H1 (cell line): ENCODE measurements around the gene HTR3A. TPM values are rescaled to one million over a fixed set of nuclear protein-coding genes. Genes with fewer than 3 reads are reported as not detected.

ENCODE experiments used
- CTCF ChIA-PET: fragments of 300-600 bp; sonication (Branson Sonifier 250); formaldehyde crosslinking; loops from one replicate; lab custom pipeline; 2021; ENCODE audit not compliant: partially characterized antibody; lab: Charles Lee
- POLR2A ChIA-PET: fragments of 300-600 bp; sonication (Branson Sonifier 250); formaldehyde crosslinking; loops from one replicate; lab custom pipeline; 2021; ENCODE audit warnings: inconsistent platforms; ENCODE audit not compliant: partially characterized antibody; lab: Charles Lee
- DNase-seq, 2 experiments: peaks; one replicate each; pipeline versions ENCODE4 v3.0.0 to v3.0.0-alpha.2; 2010 to 2022; ENCODE audit warnings: low spot score in 2 of 2, low read depth in 1 of 2, mixed read lengths in 1 of 2
- FAIRE-seq: peaks from 2 replicates; lab custom pipeline; 2011; peaks lifted over from hg19 to GRCh38; lab: Jason Lieb, UNC
- H2AFZ ChIP-seq: 2 replicates; pipeline ENCODE4 v1.8.1; 2012; ENCODE audit warnings: low read length, inconsistent platforms
- H2AK5ac ChIP-seq: 2 replicates; pipeline ENCODE4 v1.6.1; 2013; ENCODE audit warnings: low read depth, low read length
- H2BK120ac ChIP-seq: replicated peaks from 2 replicates; pipeline ENCODE3; 2013; ENCODE audit warnings: low read depth, low read length, inconsistent platforms
- H2BK12ac ChIP-seq: 2 replicates; pipeline ENCODE4 v1.6.1; 2013; ENCODE audit warnings: low read depth, low read length
- H2BK15ac ChIP-seq: 2 replicates; pipeline ENCODE4 v1.6.1; 2013; ENCODE audit warnings: low read length
- H2BK20ac ChIP-seq: 2 replicates; pipeline ENCODE4 v1.6.1; 2013; ENCODE audit warnings: low read length
- H2BK5ac ChIP-seq: 2 replicates; pipeline ENCODE4 v1.6.1; 2013; ENCODE audit warnings: low read depth, low read length
- H3K14ac ChIP-seq: 2 replicates; pipeline ENCODE4 v1.6.1; 2013; ENCODE audit warnings: inconsistent platforms; ENCODE audit not compliant: insufficient read length
- H3K18ac ChIP-seq: 2 replicates; pipeline ENCODE4 v1.6.1; 2013; ENCODE audit warnings: low read length; ENCODE audit errors: extremely low read depth
- H3K23ac ChIP-seq: 2 replicates; pipeline ENCODE4 v1.6.1; 2013; ENCODE audit warnings: inconsistent platforms; ENCODE audit not compliant: insufficient read length
- H3K23me2 ChIP-seq: 2 replicates; pipeline ENCODE4 v1.6.1; 2013; ENCODE audit warnings: low read depth, low read length
- H3K27ac ChIP-seq: 2 replicates; pipeline ENCODE4 v1.6.1; 2011; ENCODE audit warnings: low read depth, low read length, inconsistent platforms
- H3K27me3 ChIP-seq, 4 experiments: replicated peaks in 1 of 4; 1 replicate in 1 of 4; 2 replicates in 3 of 4; pipeline versions ENCODE4 v1.6.1 to v1.8.1; 2011 to 2013; ENCODE audit warnings: low read length in 3 of 4, mild to moderate bottlenecking in 3 of 4, inconsistent platforms in 2 of 4, mixed read lengths in 2 of 4, moderate library complexity in 1 of 4; ENCODE audit not compliant: control insufficient read depth in 3 of 4, insufficient read depth in 3 of 4; ENCODE audit errors: extremely low read depth in 1 of 4
- H3K36me3 ChIP-seq, 4 experiments: 2 replicates each; pipeline versions ENCODE4 v1.6.1 to v1.8.1; 2011 to 2013; ENCODE audit warnings: mild to moderate bottlenecking in 4 of 4, low read length in 3 of 4, moderate library complexity in 2 of 4, control low read depth in 1 of 4, inconsistent platforms in 1 of 4; ENCODE audit not compliant: insufficient read depth in 4 of 4, control insufficient read depth in 2 of 4
- H3K4ac ChIP-seq: replicated peaks from 2 replicates; pipeline ENCODE3; 2013; ENCODE audit warnings: low read length, low read depth, mixed read lengths, inconsistent platforms; ENCODE audit not compliant: insufficient read length
- H3K4me1 ChIP-seq, 4 experiments: replicated peaks in 1 of 4; 1 replicate in 1 of 4; 2 replicates in 3 of 4; pipeline versions ENCODE4 v1.6.1 to v1.8.1; 2011 to 2013; ENCODE audit warnings: low read length in 3 of 4, inconsistent platforms in 2 of 4, mixed read lengths in 1 of 4; ENCODE audit not compliant: insufficient read depth in 4 of 4, control insufficient read depth in 3 of 4
- H3K4me2 ChIP-seq, 2 experiments: 2 replicates each; pipeline versions ENCODE4 v1.6.1 to v1.8.1; 2011 to 2013; ENCODE audit warnings: low read depth in 2 of 2, low read length in 2 of 2, control low read depth in 1 of 2, inconsistent platforms in 1 of 2, mild to moderate bottlenecking in 1 of 2; ENCODE audit not compliant: insufficient read depth in 1 of 2
- H3K4me3 ChIP-seq, 4 experiments: fragments of 200-600, 300-600 bp in 1 of 4; sonication (generic), shearing (Covaris generic), sonication (Bioruptor Twin) in 1 of 4; 2 replicates each; pipeline versions ENCODE4 v1.5.1 to v1.8.1; 2011 to 2016; ENCODE audit warnings: low read length in 4 of 4, low read depth in 3 of 4, control low read depth in 2 of 4, inconsistent platforms in 2 of 4, mild to moderate bottlenecking in 2 of 4, mixed read lengths in 1 of 4, moderate library complexity in 1 of 4; ENCODE audit not compliant: insufficient read depth in 2 of 4; ENCODE audit errors: extremely low read depth in 1 of 4
- H3K56ac ChIP-seq: replicated peaks from 2 replicates; pipeline ENCODE3; 2013; ENCODE audit warnings: low read depth, mild to moderate bottlenecking, mixed read lengths, low read length, inconsistent platforms; ENCODE audit not compliant: insufficient read length
- H3K79me1 ChIP-seq: 2 replicates; pipeline ENCODE4 v1.6.1; 2013; ENCODE audit warnings: low read depth, low read length, control low read depth
- H3K79me2 ChIP-seq, 2 experiments: 2 replicates each; pipeline versions ENCODE4 v1.6.1 to v1.8.1; 2012 to 2013; ENCODE audit warnings: low read length in 2 of 2, mild to moderate bottlenecking in 2 of 2, inconsistent platforms in 1 of 2; ENCODE audit not compliant: insufficient read depth in 2 of 2, control insufficient read depth in 1 of 2
- H3K9ac ChIP-seq, 4 experiments: replicated peaks in 1 of 4; 1 replicate in 1 of 4; 2 replicates in 3 of 4; pipeline versions ENCODE4 v1.6.1 to v1.8.1; 2011 to 2013; ENCODE audit warnings: low read depth in 3 of 4, low read length in 3 of 4, control low read depth in 2 of 4, mild to moderate bottlenecking in 2 of 4, moderate library complexity in 2 of 4, inconsistent platforms in 1 of 4; ENCODE audit errors: extremely low read depth in 1 of 4
- H3K9me3 ChIP-seq, 2 experiments: 2 replicates each; pipeline versions ENCODE4 v1.6.1 to v1.8.1; 2012 to 2013; ENCODE audit warnings: mild to moderate bottlenecking in 2 of 2, moderate library complexity in 2 of 2, control low read depth in 1 of 2, inconsistent platforms in 1 of 2, low read depth in 1 of 2, low read length in 1 of 2, mixed read lengths in 1 of 2; ENCODE audit not compliant: insufficient read depth in 2 of 2
- H4K20me1 ChIP-seq, 2 experiments: replicated peaks in 1 of 2; 2 replicates each; pipeline versions ENCODE3 to v1.8.1; 2011 to 2013; ENCODE audit warnings: inconsistent platforms in 2 of 2, low read length in 2 of 2, mild to moderate bottlenecking in 1 of 2; ENCODE audit not compliant: insufficient read depth in 2 of 2, control insufficient read depth in 1 of 2
- H4K5ac ChIP-seq: 2 replicates; pipeline ENCODE4 v1.6.1; 2013; ENCODE audit warnings: low read length, low read depth, mixed read lengths, inconsistent platforms; ENCODE audit not compliant: insufficient read length
- H4K8ac ChIP-seq: 2 replicates; pipeline ENCODE4 v1.8.0; 2013; ENCODE audit warnings: mild to moderate bottlenecking, moderate library complexity, low read length, inconsistent platforms; ENCODE audit not compliant: insufficient read depth; ENCODE audit errors: extremely low read depth
- H4K91ac ChIP-seq: replicated peaks from 2 replicates; pipeline ENCODE3; 2013; ENCODE audit warnings: low read length, mixed read lengths, inconsistent platforms; ENCODE audit not compliant: insufficient read length
- CBX5 ChIP-seq: fragments of 300-800, 300-1000 bp; sonication (generic); IDR thresholded peaks from 2 replicates; pipeline ENCODE4 v1.7.1; 2016; ENCODE audit warnings: antibody characterized with exemption, low read length, low read depth
- CHD1 ChIP-seq: IDR thresholded peaks from 2 replicates; pipeline ENCODE4 v1.6.1; 2012; ENCODE audit warnings: low read depth, low read length, improper control_type of control experiment
- NANOG ChIP-seq: IDR thresholded peaks from 2 replicates; pipeline ENCODE4 v1.6.1; 2011; ENCODE audit warnings: low read length, low read depth, mild to moderate bottlenecking, inconsistent platforms; ENCODE audit not compliant: insufficient read depth, poor library complexity, severe bottlenecking
- WGBS, 2 experiments: shearing (Covaris generic) in 1 of 2; methylation state at CpG; one replicate each; pipeline versions ENCODE4 v1.1.6 to v1.1.7; 2013 to 2015; ENCODE audit warnings: low lambda C conversion rate in 2 of 2, mixed read lengths in 2 of 2, inconsistent platforms in 1 of 2, low coverage in 1 of 2, missing lambda C conversion rate in 1 of 2; ENCODE audit not compliant: insufficient replicate concordance in 2 of 2, insufficient coverage in 1 of 2, insufficient read length in 1 of 2; ENCODE audit errors: extremely low coverage in 1 of 2, missing lambda C conversion rate in 1 of 2; 5-methylcytosine and 5-hydroxymethylcytosine counted together
- polyA plus RNA-seq, 7 experiments: library from polyadenylated mRNA; depleted of rRNA in 3 of 7; stranded (reverse) in 5 of 7; unstranded in 2 of 7; fragments of >200 nt in 5 of 7; fragments of 200-250 nt in 2 of 7; gene quantifications; 1 replicate in 5 of 7; 2 replicates in 1 of 7; 4 replicates in 1 of 7; pipeline versions ENCODE4 v1.2.1 to v1.2.3, GENCODE V29; 2011 to 2013; ENCODE audit warnings: missing spikeins in 2 of 7, mixed read lengths in 2 of 7
- total RNA-seq: library from RNA; stranded (reverse); fragmentation: NEBNext Ultra II Directional; extraction: Animal tissue kit (Norgen Biotek cat#: 25700); gene quantifications from 2 replicates; pipeline ENCODE4 v1.2.1, GENCODE V29; 2021
- TF ChIP-seq, protein P1 (sequence below): IDR thresholded peaks from 2 replicates; pipeline ENCODE4 v1.6.1; 2011; ENCODE audit warnings: low read length, improper control_type of control experiment

HTR3A gene
- total and polyA plus RNA-seq, 2 of the 8 experiments (the other 6 are each of a cell fraction or from before 2014, with no cell fraction given) = 7.5 to 8.9 TPM

DNA sequence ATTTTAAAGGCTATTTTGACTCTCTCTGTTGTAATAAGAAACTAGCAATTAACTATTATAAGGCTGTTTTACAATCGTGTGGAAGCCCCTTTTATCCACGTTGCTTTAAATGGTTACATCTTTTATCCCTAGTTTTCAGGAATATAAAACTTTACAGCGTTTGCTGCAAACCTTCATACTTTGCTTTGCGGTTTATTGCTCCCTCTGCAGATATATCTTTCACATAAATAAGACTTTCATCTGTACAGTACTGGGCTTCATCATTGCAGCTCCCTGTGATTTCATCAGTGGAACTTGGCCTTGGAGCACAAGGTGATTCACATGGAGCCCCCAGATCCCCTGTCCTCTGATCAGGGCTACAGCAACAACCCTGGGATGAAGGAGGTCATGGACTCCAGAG is 25.6 kb downstream of the HTR3A start:
- H3K18ac ChIP-seq = no peak overlapping the region
- no peak overlapping the region for H2AFZ ChIP-seq
- H3K4ac ChIP-seq = no peak overlapping the region
- H3K14ac ChIP-seq = no peak overlapping the region
- H4K91ac ChIP-seq = no peak overlapping the region
- H3K4me2 ChIP-seq = no peak overlapping the region
- no peak for DNase-seq
- no peak overlapping the region for H2BK12ac ChIP-seq
- FAIRE-seq = no peak
- no peak overlapping the region for H2BK15ac ChIP-seq
- H4K8ac ChIP-seq = no peak overlapping the region
- no peak overlapping the region for H3K27ac ChIP-seq
- no peaks in the 10 kb centered on the region for H4K20me1 ChIP-seq
- H2AK5ac ChIP-seq = no peak overlapping the region
- no peaks in the 10 kb centered on the region for H3K23me2 ChIP-seq
- H3K79me1 ChIP-seq = no peaks in the 10 kb centered on the region
- peaks cover 0 to 5% (median 1%) of the 10 kb centered on the region in 4 experiments; a peak in 5 of 7 replicates for H3K4me1 ChIP-seq
- no peak overlapping the region for H3K56ac ChIP-seq
- no peak overlapping the region for H3K4me3 ChIP-seq
- ChIA-PET CTCF (interaction anchor here (1.1 to 16.8 kb wide), 5 partner anchors 26 to 262 kb away, joined by 3 to 280 read pairs (median 3); no protein-coding TSS in a partner anchor), POLR2A (interaction anchor here (0.6 kb wide), 1 partner anchor 402 kb away, joined by 4 read pairs; no protein-coding TSS in a partner anchor)
- no peaks in the 10 kb centered on the region for H3K79me2 ChIP-seq
- H2BK5ac ChIP-seq = no peak overlapping the region
- no peak overlapping the region for H2BK120ac ChIP-seq
- H2BK20ac ChIP-seq = no peak overlapping the region
- no peaks in the 10 kb centered on the region for H3K27me3 ChIP-seq
- no peaks in the 10 kb centered on the region for H3K36me3 ChIP-seq
- no peak overlapping the region for H3K23ac ChIP-seq
- WGBS, 2 experiments = 84% methylated on average over 4 of the region's 4 CpGs; no CpG with 5 or more reads in 1 of the 2 experiments
- H4K5ac ChIP-seq = no peak overlapping the region
- no peaks in the 10 kb centered on the region for H3K9me3 ChIP-seq
- no peak overlapping the region for H3K9ac ChIP-seq
- TF ChIP-seq CHD1 (no peak), NANOG (no peak), CBX5 (no peak)
- TF ChIP-seq, protein P1, sequence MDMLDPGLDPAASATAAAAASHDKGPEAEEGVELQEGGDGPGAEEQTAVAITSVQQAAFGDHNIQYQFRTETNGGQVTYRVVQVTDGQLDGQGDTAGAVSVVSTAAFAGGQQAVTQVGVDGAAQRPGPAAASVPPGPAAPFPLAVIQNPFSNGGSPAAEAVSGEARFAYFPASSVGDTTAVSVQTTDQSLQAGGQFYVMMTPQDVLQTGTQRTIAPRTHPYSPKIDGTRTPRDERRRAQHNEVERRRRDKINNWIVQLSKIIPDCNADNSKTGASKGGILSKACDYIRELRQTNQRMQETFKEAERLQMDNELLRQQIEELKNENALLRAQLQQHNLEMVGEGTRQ = no peak
- TF ChIP-seq, all 59 proteins: peak for 0
